ENCODE data around the gene KIF4B.
"Not testable (repeated sequence)": the region's sequence is repeated elsewhere in the genome, so short reads cannot be mapped to it uniquely, and the experiment has no call there.

The KIF4B gene

GRCh38 chr5:155013526-155013925 is at the start of gene KIF4B:
Gene KIF4B, plus strand, starts transcription at chr5:155013755. Its CDS starts 105 bp downstream, at chr5:155013860.
- no peak within 1 kb of the TSS for H3K27ac Mint-ChIP-seq
- no peak within 1 kb of the TSS for H3K4me3 Mint-ChIP-seq
- no peaks in the 10 kb centered on the region for H3K9me3 Mint-ChIP-seq
- no peaks in the 10 kb centered on the region for H3K4me1 Mint-ChIP-seq (ENCODE audit: low read depth)
- peaks cover 16% of the 10 kb centered on the region for H3K27me3 Mint-ChIP-seq
- H3K36me3 Mint-ChIP-seq (ENCODE audit: low read depth) = no peaks in the 10 kb centered on the region

DNA sequence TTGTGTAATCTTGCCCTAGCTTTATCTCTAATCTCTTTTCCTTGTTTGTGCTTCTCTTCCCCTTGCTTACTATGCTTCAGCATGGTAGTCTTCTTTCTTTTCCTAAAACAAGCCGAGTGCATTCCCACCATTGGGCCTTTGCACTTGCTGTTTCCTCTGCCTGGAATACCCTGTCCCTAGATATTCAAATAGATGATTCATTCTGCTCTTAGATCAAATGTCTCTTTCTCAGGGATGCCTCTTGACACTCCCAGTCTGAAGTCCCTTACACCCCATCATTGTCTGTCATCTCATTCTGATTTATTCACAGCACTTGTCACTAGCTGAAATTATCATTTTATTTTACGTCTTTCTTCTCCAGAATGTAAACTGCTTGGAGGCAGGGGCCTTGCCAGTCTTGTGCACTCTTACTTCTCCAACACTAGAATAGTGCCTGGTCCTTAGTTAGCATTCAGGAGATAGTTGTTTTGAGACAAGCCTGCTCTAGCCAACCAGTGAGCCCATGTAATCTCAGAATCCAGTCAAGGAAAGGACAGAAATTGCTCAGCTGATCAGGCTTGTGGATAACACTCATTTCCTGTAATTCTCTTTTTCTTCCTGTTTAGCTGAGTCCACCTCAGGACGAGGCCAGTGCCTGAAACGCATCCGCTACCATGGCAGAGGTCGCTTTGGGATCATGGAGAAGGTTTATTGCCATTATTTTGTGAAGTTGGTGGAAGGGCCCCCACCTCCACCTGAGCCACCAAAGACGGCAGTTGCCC is 47.3 kb upstream of the KIF4B start:
- Mint-ChIP-seq H3K27ac (no peak overlapping the region), H3K36me3 (ENCODE audit: low read depth) (peaks cover 52% of the 10 kb centered on the region), H3K4me1 (ENCODE audit: low read depth) (no peaks in the 10 kb centered on the region), H3K9me3 (no peaks in the 10 kb centered on the region), H3K4me3 (no peak overlapping the region), H3K27me3 (no peaks in the 10 kb centered on the region)

DNA sequence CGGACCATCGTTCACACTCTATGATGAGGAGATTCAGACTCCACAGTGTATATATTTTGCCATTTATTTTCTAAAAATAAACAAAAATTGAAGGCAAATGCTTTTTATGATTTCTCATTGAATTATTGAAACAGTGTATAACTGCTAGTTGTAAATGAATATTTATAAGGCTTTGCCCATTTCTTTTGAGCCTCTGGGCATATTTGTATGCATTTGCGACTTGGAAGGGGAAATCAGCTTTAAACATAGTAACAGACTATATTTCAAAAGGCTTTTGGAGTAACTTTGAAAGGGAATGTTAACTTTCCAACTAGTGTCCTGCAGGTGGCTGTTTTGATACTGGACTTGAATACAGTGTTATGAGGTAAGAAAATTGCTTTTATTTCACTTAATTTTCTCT is 46.7 kb upstream of the KIF4B start:
- no peaks in the 10 kb centered on the region for H3K27me3 Mint-ChIP-seq

GRCh38 chr5:154967421-154968024 is 46.0 kb upstream of the KIF4B start:
- no peaks in the 10 kb centered on the region for H3K4me1 Mint-ChIP-seq (ENCODE audit: low read depth)
- H3K4me3 Mint-ChIP-seq = no peak overlapping the region
- H3K36me3 Mint-ChIP-seq (ENCODE audit: low read depth) = peaks cover 48% of the 10 kb centered on the region
- no peaks in the 10 kb centered on the region for H3K27me3 Mint-ChIP-seq
- no peak overlapping the region for H3K27ac Mint-ChIP-seq
- H3K9me3 Mint-ChIP-seq = no peaks in the 10 kb centered on the region

More for the DNA sequence above, 46.7 kb upstream of the KIF4B start:
- Mint-ChIP-seq H3K4me3 (no peak overlapping the region), H3K4me1 (ENCODE audit: low read depth) (no peaks in the 10 kb centered on the region), H3K9me3 (no peaks in the 10 kb centered on the region), H3K27ac (no peak overlapping the region), H3K36me3 (ENCODE audit: low read depth) (peaks cover 51% of the 10 kb centered on the region)

DNA sequence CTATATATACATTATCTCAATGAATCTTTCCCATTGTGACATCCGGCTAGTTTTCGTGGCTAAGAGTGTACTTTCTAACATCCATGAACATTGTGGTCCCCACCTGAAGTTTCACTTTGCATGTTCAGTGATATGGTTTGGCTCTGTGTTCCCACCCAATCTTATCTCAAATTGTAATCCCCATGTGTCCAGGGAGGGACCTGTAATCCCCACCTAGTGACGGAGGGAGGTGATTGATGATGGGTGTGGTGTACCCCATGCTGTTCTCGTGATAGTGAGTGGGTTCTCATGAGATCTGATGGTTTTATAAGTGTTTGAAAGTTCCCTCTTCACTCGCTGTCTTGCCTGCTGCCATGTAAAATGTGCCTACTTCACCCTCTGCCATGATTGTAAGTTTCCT is 44.6 kb upstream of the KIF4B start:
- no peaks in the 10 kb centered on the region for H3K4me1 Mint-ChIP-seq (ENCODE audit: low read depth)
- H3K27ac Mint-ChIP-seq = no peak overlapping the region
- H3K9me3 Mint-ChIP-seq = no peaks in the 10 kb centered on the region
- H3K36me3 Mint-ChIP-seq (ENCODE audit: low read depth) = peaks cover 46% of the 10 kb centered on the region
- H3K27me3 Mint-ChIP-seq = no peaks in the 10 kb centered on the region
- no peak overlapping the region for H3K4me3 Mint-ChIP-seq

DNA sequence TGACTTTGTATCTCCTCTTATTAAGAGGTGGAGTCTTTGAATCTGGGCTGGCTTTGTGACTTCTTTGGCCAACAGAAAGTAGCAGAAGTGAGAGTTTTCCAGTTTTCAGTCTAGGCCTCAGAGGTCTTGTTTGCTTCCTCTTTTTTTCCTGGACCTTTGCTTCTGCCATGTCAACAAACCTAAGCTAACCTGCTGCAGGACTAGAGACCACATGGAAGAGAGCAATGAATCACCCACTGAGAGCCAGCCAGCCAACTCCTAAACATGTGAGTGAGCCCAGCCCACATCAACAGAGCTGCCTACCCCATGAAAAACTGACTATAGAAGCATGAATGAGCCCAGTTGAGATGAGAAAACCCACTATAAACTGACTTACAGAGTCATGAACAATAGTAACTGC is 42.8 kb upstream of the KIF4B start:
- Mint-ChIP-seq H3K9me3 (no peaks in the 10 kb centered on the region), H3K27ac (no peak overlapping the region), H3K4me3 (no peak overlapping the region), H3K4me1 (ENCODE audit: low read depth) (no peaks in the 10 kb centered on the region), H3K36me3 (ENCODE audit: low read depth) (peaks cover 46% of the 10 kb centered on the region), H3K27me3 (no peaks in the 10 kb centered on the region)

DNA sequence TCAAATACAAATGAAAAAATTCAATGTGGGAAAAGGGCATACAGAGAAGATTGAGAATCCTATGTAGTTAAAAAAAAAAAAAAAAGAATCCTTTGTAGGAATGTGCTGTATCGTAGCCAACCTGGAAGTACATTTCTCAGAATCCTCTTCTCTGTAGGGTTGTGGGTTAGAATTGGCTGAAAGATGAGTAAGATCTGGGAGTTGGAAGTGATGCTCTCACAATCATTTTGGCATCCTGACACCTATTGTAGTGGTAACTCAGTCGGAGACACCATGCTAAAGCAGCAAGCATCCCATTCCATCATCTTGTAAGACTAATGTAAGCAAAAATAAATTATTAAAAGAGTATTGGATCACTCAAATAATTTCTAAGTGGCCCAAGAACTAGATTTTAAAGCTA is 42.1 kb upstream of the KIF4B start:
- no peak overlapping the region for H3K27ac Mint-ChIP-seq
- no peak overlapping the region for H3K4me3 Mint-ChIP-seq
- H3K36me3 Mint-ChIP-seq (ENCODE audit: low read depth) = peaks cover 45% of the 10 kb centered on the region
- H3K27me3 Mint-ChIP-seq = no peaks in the 10 kb centered on the region
- H3K4me1 Mint-ChIP-seq (ENCODE audit: low read depth) = no peaks in the 10 kb centered on the region
- no peaks in the 10 kb centered on the region for H3K9me3 Mint-ChIP-seq

DNA sequence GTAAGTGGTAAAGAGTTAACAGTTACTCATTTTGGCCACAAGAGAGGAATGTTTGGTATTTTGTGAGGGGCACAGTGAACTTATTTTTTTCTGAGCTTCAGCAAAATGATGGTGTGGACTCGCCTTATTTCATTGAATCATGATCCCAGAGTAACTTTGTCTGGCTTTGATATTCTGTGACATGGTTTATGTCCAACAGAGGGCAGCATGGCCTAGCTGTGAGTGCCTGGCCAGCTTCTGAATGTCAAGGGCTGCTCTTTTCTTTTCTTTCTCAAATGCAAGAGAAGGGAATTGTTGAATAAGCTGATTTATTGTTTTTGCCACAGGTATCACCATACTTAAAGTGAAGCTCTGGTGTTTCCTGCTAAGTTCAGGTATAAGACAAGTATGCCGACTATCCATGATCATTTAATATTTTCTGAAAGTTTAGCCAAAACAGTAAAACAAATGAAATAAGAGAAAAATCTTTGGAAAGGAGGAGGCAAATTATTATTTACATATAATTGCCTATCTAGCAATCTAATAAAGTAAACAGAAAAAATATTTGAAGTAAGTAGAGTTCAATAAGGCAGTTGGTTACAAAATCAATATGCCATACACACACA is 41.0 kb upstream of the KIF4B start:
- Mint-ChIP-seq H3K4me1 (ENCODE audit: low read depth) (peaks cover 3% of the 10 kb centered on the region), H3K36me3 (ENCODE audit: low read depth) (peaks cover 39% of the 10 kb centered on the region), H3K4me3 (no peak overlapping the region), H3K9me3 (no peaks in the 10 kb centered on the region), H3K27me3 (no peaks in the 10 kb centered on the region), H3K27ac (no peak overlapping the region)

- not testable (repeated sequence) for H3K4me1 Mint-ChIP-seq (ENCODE audit: low read depth); H3K27ac Mint-ChIP-seq; H3K4me3 Mint-ChIP-seq; H3K27me3 Mint-ChIP-seq; H3K9me3 Mint-ChIP-seq
- H3K36me3 Mint-ChIP-seq (ENCODE audit: low read depth) = peaks cover 18% of the 10 kb centered on the region
Measured at GRCh38 chr5:154976082-154976481, 37.5 kb upstream of the KIF4B start.

DNA sequence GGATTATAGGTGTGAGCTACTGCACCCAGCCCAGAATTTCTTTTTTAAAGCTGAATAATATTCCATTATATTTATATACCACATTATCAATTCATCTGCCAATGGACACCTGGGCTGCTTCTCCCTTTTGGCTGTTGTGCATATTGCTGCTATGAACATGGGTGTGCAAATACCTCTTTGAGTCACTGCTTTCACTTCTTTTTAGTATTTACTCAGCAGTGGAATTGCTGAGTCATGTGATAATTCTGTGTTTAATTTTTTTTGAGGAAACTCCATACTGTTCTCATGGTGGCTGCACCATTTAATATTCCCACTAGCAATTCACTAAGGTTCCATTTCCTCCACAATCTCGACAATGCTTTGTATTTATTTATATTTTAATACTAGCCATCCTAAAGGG is 36.1 kb upstream of the KIF4B start:
- no peaks in the 10 kb centered on the region for H3K27me3 Mint-ChIP-seq
- H3K27ac Mint-ChIP-seq = no peak overlapping the region
- H3K4me1 Mint-ChIP-seq (ENCODE audit: low read depth) = peaks cover 9% of the 10 kb centered on the region
- peaks cover 18% of the 10 kb centered on the region for H3K36me3 Mint-ChIP-seq (ENCODE audit: low read depth)
- H3K4me3 Mint-ChIP-seq = no peak overlapping the region
- no peaks in the 10 kb centered on the region for H3K9me3 Mint-ChIP-seq

DNA sequence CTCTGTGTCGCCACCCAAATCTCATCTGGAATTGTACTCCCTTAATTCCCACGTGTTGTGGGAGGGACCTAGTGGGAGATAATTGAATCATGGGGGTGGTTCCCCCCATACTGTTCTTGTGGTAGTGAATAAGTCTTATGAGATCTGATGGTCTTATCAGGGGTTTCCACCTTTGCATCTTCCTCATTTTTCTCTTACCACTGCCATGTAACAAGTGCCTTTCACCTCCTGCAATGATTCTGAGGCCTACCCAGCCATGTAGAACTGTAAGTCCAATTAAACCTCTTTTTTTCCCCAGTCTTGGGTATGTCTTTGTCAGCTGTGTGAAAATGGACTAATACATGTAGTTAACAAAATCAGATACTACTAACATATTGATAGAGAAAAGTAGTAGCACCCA is 35.3 kb upstream of the KIF4B start:
- H3K4me3 Mint-ChIP-seq; H3K27me3 Mint-ChIP-seq; H3K4me1 Mint-ChIP-seq (ENCODE audit: low read depth); H3K27ac Mint-ChIP-seq; H3K9me3 Mint-ChIP-seq: not testable (repeated sequence)
- H3K36me3 Mint-ChIP-seq (ENCODE audit: low read depth) = peaks cover 18% of the 10 kb centered on the region

GRCh38 chr5:154984946-154985516 is 28.5 kb upstream of the KIF4B start:
- Mint-ChIP-seq H3K27ac (no peak overlapping the region), H3K4me3 (no peak overlapping the region), H3K4me1 (ENCODE audit: low read depth) (no peaks in the 10 kb centered on the region), H3K9me3 (no peaks in the 10 kb centered on the region), H3K36me3 (ENCODE audit: low read depth) (no peaks in the 10 kb centered on the region), H3K27me3 (peaks cover 25% of the 10 kb centered on the region)

GRCh38 chr5:154986151-154986550 is 27.4 kb upstream of the KIF4B start:
- Mint-ChIP-seq H3K27me3 (peaks cover 28% of the 10 kb centered on the region), H3K27ac (no peak overlapping the region), H3K4me3 (no peak overlapping the region), H3K36me3 (ENCODE audit: low read depth) (no peaks in the 10 kb centered on the region), H3K9me3 (no peaks in the 10 kb centered on the region), H3K4me1 (ENCODE audit: low read depth) (no peaks in the 10 kb centered on the region)

GRCh38 chr5:154989626-154990025 is 23.9 kb upstream of the KIF4B start:
- H3K4me1 Mint-ChIP-seq (ENCODE audit: low read depth) = no peaks in the 10 kb centered on the region
- H3K27ac Mint-ChIP-seq = no peak overlapping the region
- H3K9me3 Mint-ChIP-seq = no peaks in the 10 kb centered on the region
- no peak overlapping the region for H3K4me3 Mint-ChIP-seq
- H3K36me3 Mint-ChIP-seq (ENCODE audit: low read depth) = no peaks in the 10 kb centered on the region
- peaks cover 25% of the 10 kb centered on the region for H3K27me3 Mint-ChIP-seq

GRCh38 chr5:154993461-154993860 is 20.1 kb upstream of the KIF4B start:
- Mint-ChIP-seq H3K9me3 (no peaks in the 10 kb centered on the region), H3K4me3 (no peak overlapping the region), H3K4me1 (ENCODE audit: low read depth) (no peaks in the 10 kb centered on the region), H3K36me3 (ENCODE audit: low read depth) (no peaks in the 10 kb centered on the region), H3K27ac (no peak overlapping the region), H3K27me3 (peaks cover 6% of the 10 kb centered on the region)

All from stimulated activated naive CD8-positive, alpha-beta T cell treated with anti-CD3 and anti-CD28 coated beads, Interleukin-15, Interleukin-2, amounts not matched to agents 100 ng/mL and 50 ng/mL, for 24 hours (primary cell).